RWPE1 (cell line): ENCODE results near the gene SDSL.

Source experiments
- CTCF ChIA-PET: fragments of 350-600 bp; sonication (Branson Sonifier 250); formaldehyde crosslinking; extraction: SDS; loops from one replicate; lab custom pipeline; 2021; lab: Yijun Ruan, JAX
- POLR2A ChIA-PET: fragments of 400-600 bp; formaldehyde crosslinking; extraction: SDS; loops from one replicate; lab custom pipeline; 2020; ENCODE audit warnings: antibody characterized with exemption; ENCODE audit not compliant: low non-redundant PET; lab: Yijun Ruan, JAX
- DNase-seq: peaks from one replicate; pipeline ENCODE4 v3.0.0; 2012; ENCODE audit warnings: low spot score
- H3K27ac ChIP-seq: fragments of 450-650 bp; 2 replicates; pipeline ENCODE4 v1.5.1; 2017
- CTCF ChIP-seq: fragments of 450-650 bp; conservative IDR thresholded peaks from 2 replicates; pipeline ENCODE4 v1.5.1; 2017; ENCODE audit warnings: low read depth, mild to moderate bottlenecking

The SDSL gene

GRCh38 chr12:113468365-113469223, 46.4 kb downstream of the SDSL start:
- no peak overlapping the region for H3K27ac ChIP-seq
- POLR2A ChIA-PET, result interaction anchor here (0.6 kb wide), 1 partner anchor 273 kb away, joined by 5 read pairs; no protein-coding TSS in a partner anchor
- TF ChIP-seq CTCF, result no peak
- CTCF ChIA-PET, result interaction anchor here (0.6 to 1.0 kb wide), 2 partner anchors 12 to 111 kb away, joined by 3 to 5 read pairs; no protein-coding TSS in a partner anchor
- DNase-seq, result no peak

- no peak for TF ChIP-seq CTCF
- CTCF ChIA-PET, result interaction anchor here (0.6 to 1.0 kb wide), 2 partner anchors 11 to 31 kb away, joined by 3 to 5 read pairs; no protein-coding TSS in a partner anchor
- no peak overlapping the region for H3K27ac ChIP-seq
- POLR2A ChIA-PET, result no interaction called here
- no peak for DNase-seq
Observed at GRCh38 chr12:113469224-113469948, 47.2 kb downstream of the SDSL start.

GRCh38 chr12:113469949-113470743, 48.0 kb downstream of the SDSL start:
- no peak for DNase-seq
- ChIA-PET CTCF (no interaction called here), POLR2A (no interaction called here)
- no peak for TF ChIP-seq CTCF
- no peak overlapping the region for H3K27ac ChIP-seq

- ChIA-PET POLR2A (no interaction called here), CTCF (no interaction called here)
- no peak for TF ChIP-seq CTCF
- no peak for DNase-seq
- H3K27ac ChIP-seq, result no peak overlapping the region
Observed at GRCh38 chr12:113470871-113471618, 48.9 kb downstream of the SDSL start.

- H3K27ac ChIP-seq, result no peak within 1 kb of the TSS
- no peak for DNase-seq
- ChIA-PET POLR2A (no interaction called here), CTCF (no interaction called here)
- TF ChIP-seq CTCF, result no peak
Observed at GRCh38 chr12:113471619-113472171, 49.5 kb downstream of the SDSL start, which contains the start of gene LHX5. Gene LHX5, minus strand, starts transcription at chr12:113471871. Its CDS starts 373 bp downstream, at chr12:113471498.
